Stimulated activated CD8-positive, alpha-beta memory T cell treated with anti-CD3 and anti-CD28 coated beads, Interleukin-12 subunit alpha, Interleukin-12 subunit beta, amount 100 ng/mL, for 1 hour (primary cell): ENCODE measurements around the gene C3orf22.
"Not testable (repeated sequence)": the region's sequence is repeated elsewhere in the genome, so short reads cannot be mapped to it uniquely, and the experiment has no call there.

Source experiments
- DNase-seq: peaks from one replicate; pipeline ENCODE4 v3.0.0-alpha.2; 2020; ENCODE audit warnings: low read depth

Gene C3orf22

GRCh38 chr3:126542340-126543241 is 16.1 kb downstream of the C3orf22 start:
- no peak for DNase-seq

- DNase-seq = no peak
Measured at GRCh38 chr3:126541628-126542339, 16.9 kb downstream of the C3orf22 start.

- no peak for DNase-seq
Measured at GRCh38 chr3:126540951-126541627, 17.6 kb downstream of the C3orf22 start.

GRCh38 chr3:126540342-126540849 is 18.3 kb downstream of the C3orf22 start:
- DNase-seq = no peak

GRCh38 chr3:126539558-126540250 is 19.0 kb downstream of the C3orf22 start:
- DNase-seq = no peak

- no peak for DNase-seq
Measured at GRCh38 chr3:126538966-126539365, 19.8 kb downstream of the C3orf22 start.

GRCh38 chr3:126538316-126538715 is 20.4 kb downstream of the C3orf22 start:
- DNase-seq = no peak

- DNase-seq = no peak
Measured at GRCh38 chr3:126537730-126538281, 20.9 kb downstream of the C3orf22 start.

- no peak for DNase-seq
Measured at GRCh38 chr3:126537116-126537729, 21.5 kb downstream of the C3orf22 start.

GRCh38 chr3:126536126-126536525 is 22.6 kb downstream of the C3orf22 start:
- DNase-seq = no peak

- no peak for DNase-seq
Measured at GRCh38 chr3:126535636-126536035, 23.1 kb downstream of the C3orf22 start.

GRCh38 chr3:126534716-126535115 is 24.0 kb downstream of the C3orf22 start:
- DNase-seq = not testable (repeated sequence)

- DNase-seq = no peak
Measured at GRCh38 chr3:126533506-126533905, 25.2 kb downstream of the C3orf22 start.

GRCh38 chr3:126531051-126531330 is 27.7 kb downstream of the C3orf22 start:
- DNase-seq = no peak

GRCh38 chr3:126530171-126531050 is 28.3 kb downstream of the C3orf22 start:
- no peak for DNase-seq

- no peak for DNase-seq
Measured at GRCh38 chr3:126529585-126530170, 29.1 kb downstream of the C3orf22 start.

- DNase-seq = no peak
Measured at GRCh38 chr3:126528800-126529541, 29.8 kb downstream of the C3orf22 start.

GRCh38 chr3:126528419-126528799 is 30.3 kb downstream of the C3orf22 start:
- DNase-seq = no peak
